Middle frontal gyrus (tissue), 1 donor: ENCODE measurements around the gene ALS2CL.
"Not testable (repeated sequence)": the region's sequence is repeated elsewhere in the genome, so short reads cannot be mapped to it uniquely, and the experiment has no call there.

Source experiments
- DNase-seq: peaks from one replicate; pipeline ENCODE4 v3.0.0-alpha.2; 2015; ENCODE audit warnings: low spot score; ENCODE audit errors: extremely low spot score

Gene ALS2CL, protein sequence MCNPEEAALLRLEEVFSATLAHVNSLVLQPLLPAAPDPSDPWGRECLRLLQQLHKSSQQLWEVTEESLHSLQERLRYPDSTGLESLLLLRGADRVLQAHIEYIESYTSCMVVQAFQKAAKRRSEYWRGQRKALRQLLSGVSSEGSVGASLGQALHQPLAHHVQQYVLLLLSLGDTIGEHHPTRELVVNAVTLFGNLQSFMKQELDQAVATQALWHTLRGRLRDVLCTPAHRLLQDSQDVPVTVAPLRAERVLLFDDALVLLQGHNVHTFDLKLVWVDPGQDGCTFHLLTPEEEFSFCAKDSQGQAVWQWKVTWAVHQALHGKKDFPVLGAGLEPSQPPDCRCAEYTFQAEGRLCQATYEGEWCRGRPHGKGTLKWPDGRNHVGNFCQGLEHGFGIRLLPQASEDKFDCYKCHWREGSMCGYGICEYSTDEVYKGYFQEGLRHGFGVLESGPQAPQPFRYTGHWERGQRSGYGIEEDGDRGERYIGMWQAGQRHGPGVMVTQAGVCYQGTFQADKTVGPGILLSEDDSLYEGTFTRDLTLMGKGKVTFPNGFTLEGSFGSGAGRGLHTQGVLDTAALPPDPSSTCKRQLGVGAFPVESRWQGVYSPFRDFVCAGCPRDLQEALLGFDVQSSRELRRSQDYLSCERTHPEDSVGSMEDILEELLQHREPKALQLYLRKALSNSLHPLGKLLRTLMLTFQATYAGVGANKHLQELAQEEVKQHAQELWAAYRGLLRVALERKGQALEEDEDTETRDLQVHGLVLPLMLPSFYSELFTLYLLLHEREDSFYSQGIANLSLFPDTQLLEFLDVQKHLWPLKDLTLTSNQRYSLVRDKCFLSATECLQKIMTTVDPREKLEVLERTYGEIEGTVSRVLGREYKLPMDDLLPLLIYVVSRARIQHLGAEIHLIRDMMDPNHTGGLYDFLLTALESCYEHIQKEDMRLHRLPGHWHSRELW

DNA sequence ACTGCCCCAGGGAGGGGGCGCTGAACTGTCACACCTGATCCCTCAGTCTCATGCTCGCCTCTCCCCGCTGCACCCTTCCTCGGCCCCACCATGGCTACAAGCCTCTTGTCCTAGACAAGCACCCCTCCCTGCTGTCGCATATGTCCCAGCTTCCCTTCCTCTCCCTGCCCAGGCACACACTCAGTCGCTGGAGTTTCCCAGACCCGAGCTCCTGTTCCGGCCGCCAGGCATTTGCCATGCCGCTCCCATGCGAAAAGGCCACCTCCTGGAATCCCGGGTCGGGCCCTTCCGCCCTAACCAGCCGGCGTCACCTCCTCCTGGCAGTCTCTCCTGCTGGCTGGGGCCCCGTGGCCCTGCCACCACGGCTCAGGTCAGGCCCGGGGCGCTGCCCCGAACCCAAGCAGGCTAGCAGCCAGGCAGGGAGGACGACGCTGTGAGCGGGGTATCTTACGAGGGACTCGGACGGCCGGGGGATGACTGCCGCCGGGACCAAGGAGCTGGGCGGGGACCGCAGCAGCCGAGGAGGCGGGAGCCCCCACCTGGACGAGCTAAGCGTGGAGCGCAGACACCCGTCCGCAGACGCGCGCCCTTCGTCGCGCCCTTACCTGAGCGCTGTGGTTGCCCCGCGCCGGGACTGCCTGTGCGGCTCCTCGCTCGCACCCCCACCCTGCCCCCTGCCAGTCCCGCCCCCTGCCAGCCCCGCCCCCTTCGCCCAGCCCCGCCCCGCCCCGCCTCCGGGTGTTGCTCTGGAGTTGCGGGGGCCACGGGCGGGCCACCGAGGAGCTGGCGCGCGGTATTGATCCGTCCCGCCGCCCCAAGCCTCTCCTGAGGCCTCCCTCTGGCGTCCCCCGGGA is at the start of gene ALS2CL:
ALS2CL (minus strand) TSS at position 642 of the 854 bp plus-strand sequence. CDS start 4,239 bp downstream, outside the sequence.
- DNase-seq, result no peak

DNA sequence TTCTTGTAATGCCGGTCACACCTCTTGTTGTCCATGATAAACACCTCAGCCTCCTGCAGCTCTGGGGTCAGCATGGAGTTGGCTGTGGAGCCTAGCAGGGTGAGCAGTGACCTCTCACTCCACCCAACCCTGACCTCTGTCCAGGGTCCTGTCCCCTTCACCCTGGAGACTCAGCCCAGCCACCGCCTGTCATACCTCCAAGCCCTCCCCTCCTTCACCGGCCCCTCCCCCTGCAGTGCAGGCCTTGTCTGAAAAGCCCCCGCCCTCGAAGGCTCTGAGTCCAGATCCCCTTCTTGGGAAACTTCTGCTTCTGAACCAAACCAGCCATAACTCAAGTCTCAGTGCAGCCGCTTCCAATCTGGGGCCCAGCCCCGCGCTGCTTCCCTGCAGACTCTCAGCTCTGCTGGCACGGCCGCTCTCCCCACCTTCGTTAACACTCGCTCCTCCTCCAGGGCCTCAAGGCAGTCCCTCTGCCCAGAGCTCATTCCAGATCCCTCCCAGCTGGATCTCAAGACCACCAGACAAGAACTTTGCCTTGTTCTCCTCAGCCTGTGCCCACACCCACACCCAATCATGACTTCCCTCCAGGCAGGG is 49.6 kb upstream of the ALS2CL start:
- no peak for DNase-seq

DNA sequence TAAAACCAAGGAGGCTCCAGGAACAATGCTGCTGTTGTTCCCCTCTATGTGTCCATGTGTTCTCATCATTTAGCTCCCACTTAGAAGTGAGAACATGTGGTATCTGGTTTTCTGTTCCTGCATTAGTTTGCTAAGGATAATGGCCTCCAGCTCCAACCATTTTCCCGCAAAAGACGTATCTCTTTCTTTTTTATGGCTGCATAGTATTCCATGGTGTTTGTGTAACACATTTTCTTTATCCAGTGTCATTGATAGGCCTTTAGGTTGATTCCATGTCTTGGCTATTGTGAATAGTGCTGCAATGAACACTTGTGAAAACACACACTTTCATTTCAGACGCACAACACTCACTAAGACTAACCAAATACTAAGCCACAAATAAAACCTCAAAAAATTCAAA is 46.1 kb upstream of the ALS2CL start:
- not testable (repeated sequence) for DNase-seq

DNA sequence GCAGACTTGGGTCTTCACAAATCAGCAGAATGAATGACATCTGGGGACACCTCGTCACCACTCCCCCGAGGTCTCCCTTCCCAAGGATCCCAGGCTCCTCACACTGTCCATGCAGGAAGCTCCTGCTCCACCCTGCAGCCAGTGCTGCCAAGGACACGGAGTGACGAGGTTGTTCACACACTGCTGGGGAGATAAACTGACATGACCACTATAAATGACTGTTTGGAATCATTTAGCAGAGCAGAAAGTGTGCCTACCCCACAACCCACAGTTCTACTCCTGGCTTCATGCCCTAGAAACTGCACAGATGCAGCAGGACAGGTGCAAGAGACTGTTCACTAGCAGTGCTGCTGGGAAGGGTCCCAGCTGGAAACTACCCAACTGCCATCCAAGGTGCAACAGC is 43.9 kb upstream of the ALS2CL start:
- no peak for DNase-seq

DNA sequence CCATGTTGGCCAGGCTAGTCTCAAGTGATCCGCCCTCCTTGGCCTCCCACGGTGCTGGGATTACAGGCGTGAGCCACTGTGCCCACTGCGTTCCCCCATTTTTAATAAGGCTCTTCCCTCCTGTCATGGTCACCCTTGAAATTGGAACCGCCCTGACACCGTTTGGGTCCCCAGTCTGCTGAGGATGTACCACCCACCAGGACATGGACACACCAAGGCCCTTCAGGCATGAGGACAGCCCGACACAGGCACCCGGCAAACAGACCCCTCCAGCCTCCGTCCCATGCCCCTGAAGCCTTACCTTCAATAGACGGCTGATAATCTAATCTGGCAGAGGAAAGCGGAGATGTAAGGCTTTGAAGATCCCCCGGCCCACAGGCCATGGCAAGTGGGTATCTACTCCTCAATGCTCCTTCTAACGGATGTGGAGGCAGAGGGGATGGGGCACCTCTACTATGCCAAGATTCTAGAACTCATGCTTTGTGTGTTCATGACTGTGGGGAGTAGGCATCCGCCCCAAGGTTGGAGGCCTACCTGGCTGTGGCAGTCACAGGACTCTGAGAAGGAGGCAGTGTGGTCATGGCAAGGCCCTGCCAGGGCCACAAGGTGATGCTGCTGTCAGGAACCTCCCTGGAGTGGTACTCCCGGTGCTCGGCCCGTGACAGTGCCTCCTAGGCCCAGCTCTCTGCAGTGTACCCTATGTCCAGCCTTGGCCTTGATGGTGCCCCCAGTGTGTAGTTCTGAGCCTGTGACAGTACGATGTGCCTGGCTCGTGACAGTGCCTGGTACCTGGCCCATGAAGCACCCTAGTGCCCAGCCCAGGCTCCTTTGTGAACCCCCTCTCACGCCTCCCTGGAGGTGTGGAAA is 42.8 kb upstream of the ALS2CL start:
- no peak for DNase-seq

DNA sequence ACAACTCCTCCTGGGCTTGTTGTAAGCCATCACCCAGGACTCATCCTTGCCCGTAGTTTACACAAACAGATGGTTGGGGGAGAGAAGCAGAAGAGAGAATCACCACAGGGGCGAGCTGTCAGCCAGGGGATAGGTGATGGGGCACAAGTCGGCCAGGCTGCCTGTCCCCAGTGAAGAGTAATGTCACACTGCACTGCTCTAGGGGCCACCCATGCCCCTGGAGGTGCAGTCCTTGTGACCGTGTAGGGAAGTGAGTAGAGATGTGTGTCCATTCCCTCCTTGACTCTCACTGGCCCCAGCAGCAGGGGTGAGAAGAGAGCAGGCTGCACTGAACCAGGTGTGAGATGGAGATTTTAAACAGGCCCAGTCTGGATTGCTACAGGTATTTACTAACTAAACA is 41.3 kb upstream of the ALS2CL start:
- no peak for DNase-seq

DNA sequence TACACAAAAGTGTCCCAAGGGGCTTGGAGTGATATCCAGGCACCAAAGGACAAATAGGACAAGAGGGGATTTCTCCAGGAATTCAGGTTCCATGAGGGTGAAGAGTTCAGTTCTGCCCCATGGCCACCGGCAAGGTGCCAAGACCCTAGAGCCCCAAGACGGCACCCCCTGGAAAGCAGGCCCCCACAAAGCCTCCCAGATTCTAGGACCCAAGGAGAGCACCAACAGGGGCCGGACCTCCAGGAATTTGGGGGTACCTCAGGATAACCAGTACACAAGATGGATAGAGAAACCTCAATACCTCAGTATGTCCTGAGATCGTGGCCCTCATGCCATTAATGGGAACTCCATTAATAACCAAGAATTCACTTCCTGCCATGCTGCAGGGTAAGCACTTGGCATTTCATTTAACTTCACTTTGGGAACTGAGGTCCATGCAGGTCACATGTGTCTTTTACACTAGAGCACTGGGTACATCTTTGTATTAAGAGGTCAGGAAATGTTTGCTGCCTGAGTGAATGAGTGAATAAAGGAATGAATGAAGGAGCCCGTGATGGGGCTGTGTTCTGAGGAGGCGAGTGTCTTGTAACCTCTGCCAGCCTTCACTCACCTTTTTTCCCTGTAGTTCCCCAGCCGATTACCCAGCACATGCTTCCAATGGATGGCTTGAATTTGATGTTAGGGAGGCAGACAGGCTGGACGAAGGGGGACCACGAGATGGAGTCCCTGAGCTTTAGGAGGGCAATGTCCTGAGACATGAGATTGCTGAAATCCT is 39.7 kb upstream of the ALS2CL start:
- no peak for DNase-seq

DNA sequence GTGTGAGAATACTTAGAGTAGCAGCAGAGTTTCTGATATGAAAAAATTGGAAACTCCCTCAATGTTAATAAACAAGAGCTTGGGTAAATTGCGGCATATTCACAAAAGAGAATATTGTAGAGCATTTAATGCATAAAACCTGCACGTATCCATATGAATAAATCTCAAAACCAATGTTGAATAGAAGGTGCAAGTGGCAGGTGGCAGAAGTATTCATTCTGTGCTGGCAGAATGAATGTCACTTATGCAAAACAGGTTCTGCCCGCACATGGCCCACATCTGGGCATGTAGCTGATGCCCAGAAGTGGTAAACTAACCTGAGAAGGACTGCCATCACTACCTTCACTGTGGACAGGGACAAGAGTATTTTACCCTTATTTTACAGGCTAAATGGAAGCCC is 38.3 kb upstream of the ALS2CL start:
- DNase-seq, result no peak

DNA sequence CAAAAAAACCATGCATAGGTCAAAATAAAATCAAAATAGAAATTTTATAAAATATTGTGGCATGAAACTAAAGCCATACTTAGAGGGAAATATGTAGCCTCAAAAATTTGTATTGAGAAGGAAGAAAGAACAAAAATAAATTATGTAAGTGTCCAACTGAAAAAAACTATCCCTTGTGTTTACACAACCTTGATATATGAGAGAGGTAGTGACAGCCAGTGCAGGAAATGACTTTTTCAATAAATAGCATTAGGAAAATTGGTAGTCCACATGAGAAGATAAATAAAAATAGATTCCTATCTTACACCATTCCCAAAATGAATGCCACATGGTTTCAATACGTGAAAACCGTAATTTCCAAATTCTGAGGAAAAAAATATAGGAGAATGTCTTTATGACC is 37.3 kb upstream of the ALS2CL start:
- no peak for DNase-seq

DNA sequence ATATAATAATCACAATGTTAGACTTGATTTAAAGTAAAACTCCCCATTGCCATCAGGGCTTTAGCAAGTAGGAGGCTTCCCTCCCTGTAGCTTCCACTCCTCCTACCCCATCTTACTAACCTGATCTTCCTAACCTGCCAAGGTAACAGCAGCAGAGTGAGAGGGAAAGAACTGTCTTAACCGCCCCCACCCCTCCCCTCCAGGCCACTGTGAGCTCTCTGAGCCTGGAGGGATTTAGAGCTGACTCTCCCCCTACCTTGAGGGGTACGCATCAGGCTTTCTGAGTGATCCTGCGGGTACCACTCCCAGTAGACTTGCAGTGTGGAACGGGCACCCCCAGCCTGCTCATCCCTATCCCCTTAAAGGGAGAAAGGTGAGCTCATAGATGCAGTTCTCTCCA is 35.6 kb upstream of the ALS2CL start:
- no peak for DNase-seq

DNA sequence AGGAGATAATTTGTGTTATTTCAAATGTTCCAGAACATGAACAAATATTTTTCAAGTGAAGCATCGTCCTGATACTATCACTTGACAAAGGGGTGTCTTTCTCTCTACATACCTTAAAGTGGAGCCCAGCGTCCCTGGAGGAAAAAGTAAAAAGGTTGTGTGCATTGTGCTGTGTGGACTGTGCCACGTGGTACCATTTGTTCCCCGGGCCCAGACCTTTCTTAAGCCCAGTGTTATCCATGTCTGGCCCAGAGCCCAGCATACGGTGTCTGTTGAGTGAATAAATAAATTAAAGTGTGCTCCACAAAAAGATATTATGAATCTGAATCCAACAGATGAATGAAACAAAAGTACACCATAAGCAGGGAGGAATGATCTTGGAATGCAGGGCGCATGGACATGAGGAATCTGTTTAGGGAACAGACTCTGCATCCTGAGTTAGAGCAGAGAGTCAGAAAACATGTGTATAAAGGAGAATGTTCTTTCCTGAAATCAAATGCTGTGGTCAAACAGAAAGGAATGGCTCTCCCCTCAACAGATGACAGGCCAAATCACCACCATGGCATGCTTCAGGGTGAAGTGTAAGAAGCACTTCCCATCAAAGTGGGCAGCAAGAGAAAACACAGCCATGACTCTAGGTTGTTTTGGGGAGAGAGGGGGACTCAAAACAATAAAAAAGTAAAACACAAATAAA is 32.3 kb upstream of the ALS2CL start:
- no peak for DNase-seq

DNA sequence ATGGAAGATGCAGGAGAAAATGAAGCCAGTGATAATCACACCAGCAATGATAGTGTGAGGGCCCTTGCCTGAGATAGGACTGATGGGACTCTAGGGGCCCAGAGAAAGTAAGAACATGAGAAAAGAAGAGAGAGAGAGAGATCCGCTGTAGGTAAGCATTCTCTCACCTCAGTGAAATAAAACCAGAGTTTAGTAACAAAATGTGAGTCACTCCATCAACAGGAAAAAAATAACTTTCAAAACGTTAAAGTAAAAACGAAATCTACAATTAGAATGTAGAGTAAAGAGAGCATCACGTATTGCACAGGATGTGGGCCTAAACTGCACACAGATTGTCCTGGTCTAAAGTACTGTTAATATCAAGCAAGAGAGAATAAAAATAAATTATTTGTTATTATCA is 30.9 kb upstream of the ALS2CL start:
- DNase-seq, result no peak

DNA sequence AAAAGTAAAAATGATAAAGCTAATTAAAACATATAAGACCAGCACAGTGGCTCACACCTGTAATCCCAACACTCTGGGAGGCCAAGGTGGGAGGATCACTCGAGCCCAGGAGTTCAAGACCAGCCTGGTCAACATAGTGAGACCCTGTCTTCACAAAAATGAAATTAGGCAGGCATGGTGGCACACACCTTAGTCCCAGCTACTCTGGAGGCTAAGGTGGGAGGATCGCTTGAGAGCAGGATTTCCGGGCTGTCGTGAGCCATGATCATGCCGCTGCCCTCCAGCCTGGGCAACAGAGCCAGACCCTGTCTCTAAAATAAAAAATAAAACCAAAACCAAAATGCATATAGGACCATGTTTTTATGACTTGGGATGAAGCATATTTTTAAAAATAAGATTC is 29.0 kb upstream of the ALS2CL start:
- DNase-seq, result no peak

DNA sequence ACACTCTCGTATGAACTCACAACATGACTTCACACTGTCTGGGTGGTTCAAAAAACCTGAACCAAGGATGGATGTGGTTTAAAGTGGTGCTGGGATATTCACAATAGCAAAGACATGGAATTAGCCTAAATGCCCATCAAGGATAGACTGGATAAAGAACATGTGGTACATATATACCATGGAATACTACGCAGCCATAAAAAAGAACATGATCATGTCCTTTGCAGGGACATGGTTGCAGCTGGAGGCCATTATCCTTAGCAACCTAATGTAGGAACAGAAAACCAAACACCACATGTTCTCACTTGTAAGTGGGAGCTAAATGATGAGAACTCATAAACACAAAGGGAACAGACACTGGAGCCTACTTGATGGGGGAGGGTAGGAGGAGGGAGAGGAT is 27.5 kb upstream of the ALS2CL start:
- no peak for DNase-seq

DNA sequence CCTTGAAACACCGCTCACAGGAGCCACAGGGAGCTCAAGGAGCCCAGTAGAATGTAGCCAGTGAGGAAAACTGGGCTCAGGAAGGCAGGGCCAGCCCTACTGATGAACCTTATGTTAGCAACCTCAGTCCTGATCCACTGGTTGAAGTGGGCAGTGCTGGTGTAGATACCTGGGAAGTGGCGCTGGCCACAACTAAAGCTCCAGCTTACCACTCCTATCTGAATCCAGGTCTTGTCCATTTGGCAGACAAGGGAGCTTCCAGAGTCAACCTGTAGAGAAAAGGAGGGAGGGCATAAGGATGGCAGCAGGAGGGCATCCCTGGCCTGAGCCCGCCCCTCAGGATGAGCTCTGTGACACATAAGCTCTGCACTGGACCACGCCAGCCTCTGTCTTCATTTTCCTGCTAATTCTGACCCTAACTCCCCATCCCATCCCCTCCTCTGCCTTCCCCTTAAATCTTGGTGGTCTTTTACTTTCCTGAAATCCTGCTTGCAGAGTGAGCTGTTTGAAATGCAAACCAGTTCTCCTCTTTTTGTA is 26.3 kb upstream of the ALS2CL start:
- no peak for DNase-seq

DNA sequence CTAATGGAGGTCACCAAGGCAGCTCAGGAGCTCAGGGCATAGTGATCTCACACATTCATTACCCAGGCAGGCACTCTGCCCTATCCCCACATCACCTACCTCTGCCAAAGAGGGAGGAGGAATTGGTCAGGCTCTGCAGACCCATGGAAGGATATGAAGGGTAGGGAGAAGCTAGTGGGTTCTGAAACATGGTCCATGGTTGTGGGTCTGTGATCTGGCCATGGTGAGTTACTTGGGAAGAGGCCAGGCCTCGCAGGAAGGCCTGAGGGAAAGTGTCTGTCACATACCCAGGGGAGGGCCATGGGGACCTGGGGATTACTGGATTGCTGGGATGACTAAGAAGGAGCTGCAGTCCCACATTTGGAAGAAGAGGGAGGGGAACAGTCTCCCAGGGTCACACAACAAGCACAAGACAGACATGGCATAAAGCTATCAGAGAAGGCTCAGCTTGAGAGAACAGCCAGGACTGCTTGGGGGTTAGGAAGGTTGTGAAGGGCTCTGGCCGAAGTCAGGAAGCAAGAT is 25.6 kb upstream of the ALS2CL start:
- no peak for DNase-seq

DNA sequence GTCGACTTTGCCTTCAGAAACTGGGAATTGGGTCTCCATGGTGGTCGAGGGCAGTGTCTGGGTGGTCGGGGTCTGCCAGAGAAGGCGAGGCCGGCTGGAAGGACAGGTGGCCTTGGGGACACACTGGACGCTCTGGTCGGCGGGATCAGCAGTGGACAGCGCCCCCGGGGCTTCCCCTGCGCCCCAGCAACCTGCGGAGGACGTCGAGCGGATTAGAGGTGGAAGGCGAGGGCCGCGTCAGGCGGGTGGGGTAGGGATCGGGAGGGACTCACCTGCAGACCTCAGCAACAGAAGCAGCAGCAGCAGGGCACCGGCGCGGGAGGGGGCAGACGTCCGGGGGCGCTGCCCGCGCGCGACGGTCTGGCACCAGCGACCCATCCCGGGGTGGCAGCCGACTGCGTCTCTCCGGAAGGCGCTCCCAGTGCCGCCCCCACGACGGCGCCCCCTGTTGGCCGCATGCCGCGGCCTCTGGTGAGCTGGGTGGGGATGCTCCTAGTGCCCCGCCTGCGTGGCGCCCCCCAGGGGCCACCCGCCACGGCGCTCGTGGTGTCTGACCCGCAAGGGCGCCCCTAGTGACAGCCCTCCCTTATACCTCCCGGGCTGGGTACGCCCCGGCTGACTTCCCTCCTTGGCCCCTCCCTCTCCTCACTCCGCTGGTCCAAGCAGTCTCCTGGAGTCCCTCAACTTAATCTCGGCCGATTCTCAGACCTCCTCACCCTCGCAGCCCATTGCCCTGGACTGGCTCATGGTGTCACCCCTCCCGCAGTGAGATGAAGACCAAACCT is 24.2 kb upstream of the ALS2CL start, which contains the start of gene PRSS50:
PRSS50 (minus strand) TSS at position 423 of the 785 bp plus-strand sequence; CDS start at position 378, 45 bp downstream.
- no peak for DNase-seq
